Stimulated activated CD8-positive, alpha-beta memory T cell treated with anti-CD3 and anti-CD28 coated beads, Interleukin-7, amount 100 ng/mL, for 4 hours (primary cell): ENCODE measurements around the gene ANO6.
"Not testable (repeated sequence)": the region's sequence is repeated elsewhere in the genome, so short reads cannot be mapped to it uniquely, and the experiment has no call there.

ENCODE experiments used
- DNase-seq, 2 donors: peaks; one replicate each; pipeline ENCODE4 v3.0.0-alpha.2; 2020; ENCODE audit warnings: low read depth in 2 of 2

Gene ANO6

GRCh38 chr12:45304514-45305178 is 88.8 kb downstream of the ANO6 start:
- DNase-seq: no peak

- DNase-seq: no peak
Observed at GRCh38 chr12:45305907-45306306, 90.0 kb downstream of the ANO6 start.

- DNase-seq: no peak
Observed at GRCh38 chr12:45309836-45310626, 94.1 kb downstream of the ANO6 start.

- DNase-seq: no peak
Observed at GRCh38 chr12:45310627-45310968, 94.7 kb downstream of the ANO6 start.

- DNase-seq: no peak
Observed at GRCh38 chr12:45312012-45312411, 96.1 kb downstream of the ANO6 start.

GRCh38 chr12:45314770-45315169 is 98.9 kb downstream of the ANO6 start:
- DNase-seq: no peak

GRCh38 chr12:45315462-45315861 is 99.6 kb downstream of the ANO6 start:
- DNase-seq: no peak

GRCh38 chr12:45317261-45317660 is 101.4 kb downstream of the ANO6 start:
- DNase-seq: not testable (repeated sequence)

- no peak for DNase-seq
Observed at GRCh38 chr12:45322810-45323209, 106.9 kb downstream of the ANO6 start.

- DNase-seq: no peak
Observed at GRCh38 chr12:45324391-45324790, 108.5 kb downstream of the ANO6 start.

- no peak for DNase-seq
Observed at GRCh38 chr12:45326358-45326975, 110.6 kb downstream of the ANO6 start.

- no peak for DNase-seq
Observed at GRCh38 chr12:45327823-45328383, 112.0 kb downstream of the ANO6 start.

GRCh38 chr12:45329238-45329637 is 113.3 kb downstream of the ANO6 start:
- no peak for DNase-seq

GRCh38 chr12:45329702-45330101 is 113.8 kb downstream of the ANO6 start:
- no peak for DNase-seq

GRCh38 chr12:45331552-45331951 is 115.7 kb downstream of the ANO6 start:
- DNase-seq: no peak

GRCh38 chr12:45334396-45334795 is 118.5 kb downstream of the ANO6 start:
- DNase-seq: no peak

- DNase-seq: no peak
Observed at GRCh38 chr12:45336331-45336730, 120.4 kb downstream of the ANO6 start.

GRCh38 chr12:45336762-45337596 is 121.1 kb downstream of the ANO6 start:
- no peak for DNase-seq

GRCh38 chr12:45337835-45338234 is 121.9 kb downstream of the ANO6 start:
- DNase-seq: no peak

GRCh38 chr12:45338272-45338671 is 122.4 kb downstream of the ANO6 start:
- DNase-seq: no peak

GRCh38 chr12:45339035-45339434 is 123.1 kb downstream of the ANO6 start:
- DNase-seq: no peak

GRCh38 chr12:45342171-45342570 is 126.3 kb downstream of the ANO6 start:
- DNase-seq: no peak
